GM23338 (cell line): ENCODE data around the gene SPOCK2. TPM values are rescaled to one million over a fixed set of nuclear protein-coding genes. Genes with fewer than 3 reads are reported as not detected.

Experiments
- ATAC-seq: fragments of 200-7000 bp; cut with Tn5 transposase; 3 replicates; pipeline ENCODE4 v1.9.1; 2020
- DNase-seq: peaks from one replicate; pipeline ENCODE4 v3.0.0-alpha.2; 2015; ENCODE audit warnings: low spot score
- H2AFZ ChIP-seq: fragments of 200-600 bp; sonication (generic); 2 replicates; pipeline ENCODE4 v1.8.0; 2016; ENCODE audit warnings: antibody characterized with exemption, mild to moderate bottlenecking, moderate library complexity
- H3F3A ChIP-seq: fragments of 200-600 bp; sonication (generic); replicated peaks from 2 replicates; pipeline ENCODE4 v1.8.0; 2017; ENCODE audit warnings: antibody characterized with exemption, mixed run types, low read depth
- H3K27ac ChIP-seq: fragments of 200-600 bp; sonication (generic); 2 replicates; pipeline ENCODE4 v1.6.1; 2016; ENCODE audit warnings: low read depth
- H3K27me3 ChIP-seq: fragments of 200-600 bp; sonication (generic); 2 replicates; pipeline ENCODE4 v1.8.0; 2016; ENCODE audit warnings: mild to moderate bottlenecking, mixed run types, moderate library complexity; ENCODE audit not compliant: insufficient read depth
- H3K36me3 ChIP-seq: fragments of 200-600 bp; sonication (generic); 2 replicates; pipeline ENCODE4 v1.8.0; 2016; ENCODE audit warnings: mild to moderate bottlenecking; ENCODE audit not compliant: insufficient read depth
- H3K4me1 ChIP-seq: fragments of 200-600 bp; sonication (generic); 2 replicates; pipeline ENCODE4 v1.8.0; 2016; ENCODE audit warnings: mild to moderate bottlenecking, moderate library complexity; ENCODE audit not compliant: insufficient read depth
- H3K4me2 ChIP-seq: fragments of 200-600 bp; sonication (generic); 2 replicates; pipeline ENCODE4 v1.7.1; 2017; ENCODE audit warnings: mixed run types
- H3K4me3 ChIP-seq: fragments of 200-600 bp; sonication (generic); 2 replicates; pipeline ENCODE4 v1.6.1; 2016; ENCODE audit warnings: mixed run types
- H3K79me2 ChIP-seq: fragments of 200-600 bp; sonication (generic); replicated peaks from 2 replicates; pipeline ENCODE4 v1.8.0; 2017; ENCODE audit warnings: mild to moderate bottlenecking; ENCODE audit not compliant: insufficient read depth
- H3K9me2 ChIP-seq: fragments of 200-600 bp; sonication (generic); 2 replicates; pipeline ENCODE4 v1.8.0; 2017; ENCODE audit not compliant: insufficient read depth
- H4K20me1 ChIP-seq: fragments of 200-600 bp; sonication (generic); replicated peaks from 2 replicates; pipeline ENCODE4 v1.8.0; 2017; ENCODE audit warnings: mild to moderate bottlenecking; ENCODE audit not compliant: insufficient read depth
- H3K27ac Mint-ChIP-seq: 2 replicates; pipeline ENCODE4 v1.8.0; 2020; ENCODE audit warnings: inconsistent platforms, mild to moderate bottlenecking, moderate library complexity, mixed read lengths
- H3K27me3 Mint-ChIP-seq: 3 replicates; pipeline ENCODE4 v1.8.0; 2022; ENCODE audit warnings: low read depth, mild to moderate bottlenecking, moderate library complexity, mixed read lengths, inconsistent platforms; ENCODE audit not compliant: insufficient read depth, poor library complexity
- H3K36me3 Mint-ChIP-seq: 3 replicates; pipeline ENCODE4 v1.8.0; 2021; ENCODE audit warnings: low read depth, mild to moderate bottlenecking, inconsistent platforms, moderate library complexity, mixed read lengths
- H3K4me1 Mint-ChIP-seq: 3 replicates; pipeline ENCODE4 v1.8.0; 2020; ENCODE audit warnings: mild to moderate bottlenecking, inconsistent platforms, mixed read lengths
- H3K4me3 Mint-ChIP-seq: 3 replicates; pipeline ENCODE4 v1.8.0; 2021; ENCODE audit warnings: moderate library complexity, mild to moderate bottlenecking, inconsistent platforms, mixed read lengths
- H3K9me3 Mint-ChIP-seq: 3 replicates; pipeline ENCODE4 v1.8.0; 2020; ENCODE audit warnings: moderate library complexity, mild to moderate bottlenecking, inconsistent platforms, mixed read lengths
- EZH2phosphoT487 ChIP-seq: fragments of 200-600 bp; sonication (generic); IDR thresholded peaks from one replicate; pipeline ENCODE4 v1.8.1; 2018; ENCODE audit warnings: antibody characterized with exemption; ENCODE audit not compliant: unreplicated experiment
- JUNB ChIP-seq: IDR thresholded peaks from one replicate; pipeline ENCODE4 v1.6.1; 2016; ENCODE audit warnings: antibody characterized with exemption; ENCODE audit not compliant: unreplicated experiment
- NANOG ChIP-seq: IDR thresholded peaks from 2 replicates; pipeline ENCODE4 v1.6.1; 2016; ENCODE audit warnings: antibody characterized with exemption, borderline replicate concordance
- POLR2AphosphoS5 ChIP-seq: IDR thresholded peaks from 2 replicates; pipeline ENCODE4 v1.6.1; 2016; ENCODE audit warnings: antibody characterized with exemption, low read depth
- STAT1 ChIP-seq: IDR thresholded peaks from one replicate; pipeline ENCODE4 v1.6.1; 2016; ENCODE audit warnings: antibody characterized with exemption; ENCODE audit not compliant: unreplicated experiment
- ZNF114 ChIP-seq: fragments of 250-450 bp; sonication (Bioruptor Pico); IDR thresholded peaks from 2 replicates; pipeline ENCODE4 v1.5.0; 2020; ENCODE audit warnings: mild to moderate bottlenecking, moderate library complexity
- ZNF462 ChIP-seq: fragments of 250-450 bp; sonication (Bioruptor Pico); IDR thresholded peaks from 2 replicates; pipeline ENCODE4 v1.5.0; 2020; ENCODE audit warnings: mild to moderate bottlenecking, moderate library complexity
- polyA plus RNA-seq: library from polyadenylated mRNA; unstranded; fragments of >200 nt; fragmentation: Nextera tagmentation; extraction: Ambion mirVana; gene quantifications from 2 replicates; pipeline ENCODE4 v1.2.1, GENCODE V29; 2016
- total RNA-seq: library from RNA; depleted of rRNA; stranded (reverse); fragments of >200 nt; shearing (Covaris generic); gene quantifications from 2 replicates; pipeline ENCODE4 v1.2.3, GENCODE V29; 2014
- TF ChIP-seq, protein P1 (sequence below): IDR thresholded peaks from one replicate; pipeline ENCODE4 v1.6.1; 2018; ENCODE audit warnings: antibody characterized with exemption; ENCODE audit not compliant: unreplicated experiment
- TF ChIP-seq, protein P2 (sequence below): IDR thresholded peaks from 2 replicates; pipeline ENCODE4 v1.6.1; 2016; ENCODE audit warnings: antibody characterized with exemption
- TF ChIP-seq, protein P3 (sequence below), 2 experiments: fragments of 200-600 bp in 1 of 2; sonication (generic) in 1 of 2; conservative IDR thresholded peaks; 2 replicates each; pipeline versions ENCODE4 v1.5.1 to v1.6.1; 2016 to 2017; ENCODE audit warnings: antibody characterized with exemption in 2 of 2, low read depth in 2 of 2, mild to moderate bottlenecking in 2 of 2, moderate library complexity in 1 of 2

Gene SPOCK2
- total and polyA plus RNA-seq, 2 experiments from 2014 or later: 1.3 to 3.6 TPM

- TF ChIP-seq, protein P1, sequence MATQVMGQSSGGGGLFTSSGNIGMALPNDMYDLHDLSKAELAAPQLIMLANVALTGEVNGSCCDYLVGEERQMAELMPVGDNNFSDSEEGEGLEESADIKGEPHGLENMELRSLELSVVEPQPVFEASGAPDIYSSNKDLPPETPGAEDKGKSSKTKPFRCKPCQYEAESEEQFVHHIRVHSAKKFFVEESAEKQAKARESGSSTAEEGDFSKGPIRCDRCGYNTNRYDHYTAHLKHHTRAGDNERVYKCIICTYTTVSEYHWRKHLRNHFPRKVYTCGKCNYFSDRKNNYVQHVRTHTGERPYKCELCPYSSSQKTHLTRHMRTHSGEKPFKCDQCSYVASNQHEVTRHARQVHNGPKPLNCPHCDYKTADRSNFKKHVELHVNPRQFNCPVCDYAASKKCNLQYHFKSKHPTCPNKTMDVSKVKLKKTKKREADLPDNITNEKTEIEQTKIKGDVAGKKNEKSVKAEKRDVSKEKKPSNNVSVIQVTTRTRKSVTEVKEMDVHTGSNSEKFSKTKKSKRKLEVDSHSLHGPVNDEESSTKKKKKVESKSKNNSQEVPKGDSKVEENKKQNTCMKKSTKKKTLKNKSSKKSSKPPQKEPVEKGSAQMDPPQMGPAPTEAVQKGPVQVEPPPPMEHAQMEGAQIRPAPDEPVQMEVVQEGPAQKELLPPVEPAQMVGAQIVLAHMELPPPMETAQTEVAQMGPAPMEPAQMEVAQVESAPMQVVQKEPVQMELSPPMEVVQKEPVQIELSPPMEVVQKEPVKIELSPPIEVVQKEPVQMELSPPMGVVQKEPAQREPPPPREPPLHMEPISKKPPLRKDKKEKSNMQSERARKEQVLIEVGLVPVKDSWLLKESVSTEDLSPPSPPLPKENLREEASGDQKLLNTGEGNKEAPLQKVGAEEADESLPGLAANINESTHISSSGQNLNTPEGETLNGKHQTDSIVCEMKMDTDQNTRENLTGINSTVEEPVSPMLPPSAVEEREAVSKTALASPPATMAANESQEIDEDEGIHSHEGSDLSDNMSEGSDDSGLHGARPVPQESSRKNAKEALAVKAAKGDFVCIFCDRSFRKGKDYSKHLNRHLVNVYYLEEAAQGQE: no peak
Measured at GRCh38 chr10:72114706-72115450, 26.5 kb upstream of the SPOCK2 start (continued).

GRCh38 chr10:72110673-72111401, 22.5 kb upstream of the SPOCK2 start:
- no peak overlapping the region for H3K4me3 Mint-ChIP-seq
- H3K27me3 ChIP-seq: no peaks in the 10 kb centered on the region
- no peaks in the 10 kb centered on the region for H3K79me2 ChIP-seq
- no peaks in the 10 kb centered on the region for H3K9me2 ChIP-seq
- no peaks in the 10 kb centered on the region for H3K4me1 Mint-ChIP-seq
- DNase-seq (no peak), ATAC-seq (no peak)
- no peaks in the 10 kb centered on the region for H4K20me1 ChIP-seq
- no peak overlapping the region for H2AFZ ChIP-seq
- no peaks in the 10 kb centered on the region for H3F3A ChIP-seq
- H3K9me3 Mint-ChIP-seq: peaks cover 6% of the 10 kb centered on the region; the same call in 1 of the 3 replicates
- no peak overlapping the region for H3K4me2 ChIP-seq
- H3K27ac ChIP-seq: no peak overlapping the region
- H3K27ac Mint-ChIP-seq: no peak overlapping the region
- H3K4me3 ChIP-seq: no peak overlapping the region
- no peaks in the 10 kb centered on the region for H3K36me3 ChIP-seq
- H3K27me3 Mint-ChIP-seq: no peaks in the 10 kb centered on the region
- peaks cover 12% of the 10 kb centered on the region for H3K36me3 Mint-ChIP-seq
- H3K4me1 ChIP-seq: no peaks in the 10 kb centered on the region
- TF ChIP-seq ZNF462: no peak
- TF ChIP-seq, protein P2, sequence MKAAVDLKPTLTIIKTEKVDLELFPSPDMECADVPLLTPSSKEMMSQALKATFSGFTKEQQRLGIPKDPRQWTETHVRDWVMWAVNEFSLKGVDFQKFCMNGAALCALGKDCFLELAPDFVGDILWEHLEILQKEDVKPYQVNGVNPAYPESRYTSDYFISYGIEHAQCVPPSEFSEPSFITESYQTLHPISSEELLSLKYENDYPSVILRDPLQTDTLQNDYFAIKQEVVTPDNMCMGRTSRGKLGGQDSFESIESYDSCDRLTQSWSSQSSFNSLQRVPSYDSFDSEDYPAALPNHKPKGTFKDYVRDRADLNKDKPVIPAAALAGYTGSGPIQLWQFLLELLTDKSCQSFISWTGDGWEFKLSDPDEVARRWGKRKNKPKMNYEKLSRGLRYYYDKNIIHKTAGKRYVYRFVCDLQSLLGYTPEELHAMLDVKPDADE: no peak
- TF ChIP-seq NANOG: no peak
- TF ChIP-seq, protein P3, sequence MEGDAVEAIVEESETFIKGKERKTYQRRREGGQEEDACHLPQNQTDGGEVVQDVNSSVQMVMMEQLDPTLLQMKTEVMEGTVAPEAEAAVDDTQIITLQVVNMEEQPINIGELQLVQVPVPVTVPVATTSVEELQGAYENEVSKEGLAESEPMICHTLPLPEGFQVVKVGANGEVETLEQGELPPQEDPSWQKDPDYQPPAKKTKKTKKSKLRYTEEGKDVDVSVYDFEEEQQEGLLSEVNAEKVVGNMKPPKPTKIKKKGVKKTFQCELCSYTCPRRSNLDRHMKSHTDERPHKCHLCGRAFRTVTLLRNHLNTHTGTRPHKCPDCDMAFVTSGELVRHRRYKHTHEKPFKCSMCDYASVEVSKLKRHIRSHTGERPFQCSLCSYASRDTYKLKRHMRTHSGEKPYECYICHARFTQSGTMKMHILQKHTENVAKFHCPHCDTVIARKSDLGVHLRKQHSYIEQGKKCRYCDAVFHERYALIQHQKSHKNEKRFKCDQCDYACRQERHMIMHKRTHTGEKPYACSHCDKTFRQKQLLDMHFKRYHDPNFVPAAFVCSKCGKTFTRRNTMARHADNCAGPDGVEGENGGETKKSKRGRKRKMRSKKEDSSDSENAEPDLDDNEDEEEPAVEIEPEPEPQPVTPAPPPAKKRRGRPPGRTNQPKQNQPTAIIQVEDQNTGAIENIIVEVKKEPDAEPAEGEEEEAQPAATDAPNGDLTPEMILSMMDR (conservative IDR thresholded peaks at IDR 0.05; ENCODE audit: low read depth in 2 of 2): no peak
- TF ChIP-seq ZNF114 (CRISPR knock-in tag): no peak
- TF ChIP-seq JUNB: no peak
- no peak for TF ChIP-seq STAT1
- no peak for TF ChIP-seq EZH2phosphoT487
- TF ChIP-seq POLR2AphosphoS5: no peak
